RWPE2 (cell line): ENCODE measurements around the gene RTP3.
"Not testable (repeated sequence)": the region's sequence is repeated elsewhere in the genome, so short reads cannot be mapped to it uniquely, and the experiment has no call there.

ENCODE experiments used
- ATAC-seq: fragments of 200-7000 bp; cut with Tn5 transposase; 3 replicates; pipeline ENCODE4 v1.9.1; 2021; ENCODE audit warnings: low read depth
- DNase-seq: peaks from one replicate; pipeline ENCODE4 v3.0.0-alpha.2; 2020; ENCODE audit warnings: low spot score
- H3K27ac ChIP-seq: fragments of 450-650 bp; 2 replicates; pipeline ENCODE4 v1.5.1; 2017; ENCODE audit warnings: mild to moderate bottlenecking; ENCODE audit not compliant: poor library complexity, severe bottlenecking
- H3K27me3 ChIP-seq: fragments of 250-450 bp; sonication (Bioruptor Pico); 2 replicates; pipeline ENCODE4 v1.5.1; 2021; ENCODE audit warnings: mild to moderate bottlenecking, moderate library complexity; ENCODE audit not compliant: insufficient read depth, poor library complexity, severe bottlenecking
- H3K36me3 ChIP-seq: fragments of 250-450 bp; sonication (Bioruptor Pico); 2 replicates; pipeline ENCODE4 v1.5.1; 2020; ENCODE audit warnings: low read depth, mild to moderate bottlenecking, moderate library complexity
- H3K4me1 ChIP-seq: fragments of 250-450 bp; sonication (Bioruptor Pico); 2 replicates; pipeline ENCODE4 v1.5.1; 2021; ENCODE audit warnings: mild to moderate bottlenecking, moderate library complexity; ENCODE audit not compliant: insufficient read depth, poor library complexity, severe bottlenecking
- H3K4me3 ChIP-seq: fragments of 250-450 bp; sonication (Bioruptor Pico); 2 replicates; pipeline ENCODE4 v1.5.1; 2021; ENCODE audit warnings: mild to moderate bottlenecking, moderate library complexity; ENCODE audit not compliant: severe bottlenecking
- H3K9me3 ChIP-seq: fragments of 250-450 bp; sonication (Bioruptor Pico); 2 replicates; pipeline ENCODE4 v1.5.1; 2021; ENCODE audit warnings: mild to moderate bottlenecking, moderate library complexity; ENCODE audit not compliant: severe bottlenecking
- TF ChIP-seq, protein P1 (sequence below): fragments of 450-650 bp; IDR thresholded peaks from one replicate; pipeline ENCODE4 v1.5.1; 2017; ENCODE audit warnings: mild to moderate bottlenecking, moderate library complexity; ENCODE audit not compliant: poor library complexity, severe bottlenecking

Gene RTP3

GRCh38 chr3:46545818-46546630, 48.2 kb downstream of the RTP3 start:
- H3K4me1 ChIP-seq: no peaks in the 10 kb centered on the region
- H3K36me3 ChIP-seq: no peaks in the 10 kb centered on the region
- ATAC-seq: no peak
- no peak for DNase-seq
- TF ChIP-seq, protein P1, sequence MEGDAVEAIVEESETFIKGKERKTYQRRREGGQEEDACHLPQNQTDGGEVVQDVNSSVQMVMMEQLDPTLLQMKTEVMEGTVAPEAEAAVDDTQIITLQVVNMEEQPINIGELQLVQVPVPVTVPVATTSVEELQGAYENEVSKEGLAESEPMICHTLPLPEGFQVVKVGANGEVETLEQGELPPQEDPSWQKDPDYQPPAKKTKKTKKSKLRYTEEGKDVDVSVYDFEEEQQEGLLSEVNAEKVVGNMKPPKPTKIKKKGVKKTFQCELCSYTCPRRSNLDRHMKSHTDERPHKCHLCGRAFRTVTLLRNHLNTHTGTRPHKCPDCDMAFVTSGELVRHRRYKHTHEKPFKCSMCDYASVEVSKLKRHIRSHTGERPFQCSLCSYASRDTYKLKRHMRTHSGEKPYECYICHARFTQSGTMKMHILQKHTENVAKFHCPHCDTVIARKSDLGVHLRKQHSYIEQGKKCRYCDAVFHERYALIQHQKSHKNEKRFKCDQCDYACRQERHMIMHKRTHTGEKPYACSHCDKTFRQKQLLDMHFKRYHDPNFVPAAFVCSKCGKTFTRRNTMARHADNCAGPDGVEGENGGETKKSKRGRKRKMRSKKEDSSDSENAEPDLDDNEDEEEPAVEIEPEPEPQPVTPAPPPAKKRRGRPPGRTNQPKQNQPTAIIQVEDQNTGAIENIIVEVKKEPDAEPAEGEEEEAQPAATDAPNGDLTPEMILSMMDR: no peak
- no peaks in the 10 kb centered on the region for H3K9me3 ChIP-seq
- H3K27ac ChIP-seq: no peak overlapping the region
- H3K4me3 ChIP-seq: no peak overlapping the region
- H3K27me3 ChIP-seq: no peaks in the 10 kb centered on the region

- Histone ChIP-seq H3K4me3 (no peak overlapping the region), H3K27me3 (no peaks in the 10 kb centered on the region), H3K4me1 (no peaks in the 10 kb centered on the region), H3K27ac (no peak overlapping the region), H3K36me3 (no peaks in the 10 kb centered on the region), H3K9me3 (no peaks in the 10 kb centered on the region)
- no peak for DNase-seq
- TF ChIP-seq, protein P1: no peak
- no peak for ATAC-seq
These were observed 49.2 kb downstream of the RTP3 start for GRCh38 chr3:46546896-46547440.

DNA sequence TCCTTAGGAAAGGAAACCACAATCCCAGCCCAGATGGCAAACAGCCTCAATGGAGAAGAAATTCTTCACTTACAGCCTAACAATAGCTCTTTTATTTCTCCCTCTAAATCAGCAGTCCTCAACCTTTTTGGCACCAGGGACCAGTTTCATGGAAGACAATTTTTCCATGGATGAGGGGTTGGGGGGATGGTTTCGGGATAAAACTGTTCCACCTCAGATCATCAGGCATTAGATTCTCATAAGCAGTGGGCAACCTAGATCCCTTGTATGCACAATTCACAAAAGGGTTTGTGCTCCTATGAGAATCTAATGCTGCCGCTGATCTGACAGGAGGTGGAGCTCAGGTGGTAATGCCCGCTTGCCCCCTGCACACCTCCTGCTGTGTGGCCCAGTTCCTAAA, 50.8 kb downstream of the RTP3 start:
- not testable (repeated sequence) for H3K27ac ChIP-seq, H3K27me3 ChIP-seq, H3K4me3 ChIP-seq, H3K9me3 ChIP-seq, H3K4me1 ChIP-seq, DNase-seq, H3K36me3 ChIP-seq, ATAC-seq

DNA sequence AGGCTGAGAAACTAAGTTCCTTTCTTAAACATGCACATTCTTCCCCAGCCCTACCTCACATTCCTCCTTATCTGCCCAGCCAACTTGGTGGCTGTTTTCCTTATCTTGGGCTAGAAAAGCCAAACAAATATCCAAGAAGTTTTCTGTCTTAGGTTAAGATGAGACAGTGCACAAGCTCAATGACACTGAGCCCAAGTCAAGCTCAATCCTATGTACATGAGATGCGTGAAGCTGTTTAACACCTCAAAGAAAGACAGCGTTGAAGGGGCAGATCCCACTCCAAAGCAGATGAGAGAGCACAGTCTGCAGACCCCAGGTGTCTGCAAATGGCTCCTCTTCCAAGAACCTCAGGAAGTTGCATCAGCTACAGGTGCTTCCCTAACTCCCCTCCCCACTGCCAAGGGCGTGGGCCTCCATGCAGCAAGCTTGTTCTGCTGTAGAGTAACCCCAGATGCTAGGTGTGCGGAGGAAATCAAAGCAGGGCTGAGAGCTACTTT, 51.7 kb downstream of the RTP3 start:
- Histone ChIP-seq H3K36me3 (no peaks in the 10 kb centered on the region), H3K4me3 (no peak overlapping the region), H3K27me3 (no peaks in the 10 kb centered on the region), H3K27ac (no peak overlapping the region), H3K9me3 (no peaks in the 10 kb centered on the region), H3K4me1 (no peaks in the 10 kb centered on the region)
- TF ChIP-seq, protein P1: no peak
- ATAC-seq (no peak), DNase-seq (no peak)

DNA sequence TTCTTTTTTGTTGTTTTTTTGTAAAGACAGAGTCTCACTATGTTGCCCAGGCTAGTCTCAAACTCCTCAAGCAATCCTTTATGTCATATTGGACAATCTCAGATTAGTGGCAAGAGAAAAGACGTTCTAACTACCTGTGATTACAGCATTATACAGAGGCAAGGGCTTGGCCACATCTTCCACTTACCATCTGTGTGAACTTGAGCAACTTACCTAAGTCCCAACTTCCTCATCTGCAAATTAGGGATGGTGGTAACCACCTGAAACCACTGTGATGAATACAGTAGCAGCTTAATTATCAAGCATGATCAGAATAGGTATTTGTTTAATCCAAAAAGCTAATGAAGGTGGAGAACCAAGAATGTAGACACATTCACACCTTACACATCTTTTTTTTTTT, 52.2 kb downstream of the RTP3 start:
- Histone ChIP-seq H3K27me3 (no peaks in the 10 kb centered on the region), H3K4me3 (no peak overlapping the region), H3K27ac (no peak overlapping the region), H3K36me3 (no peaks in the 10 kb centered on the region), H3K4me1 (no peaks in the 10 kb centered on the region), H3K9me3 (no peaks in the 10 kb centered on the region)
- ATAC-seq (no peak), DNase-seq (no peak)
- TF ChIP-seq, protein P1: no peak
